HG02981 (cell line): ENCODE measurements around the gene KCNK16.
A peak's percentile ranks its signal among the peaks of the same experiment; 100 is the strongest.
"Not testable (repeated sequence)": the region's sequence is repeated elsewhere in the genome, so short reads cannot be mapped to it uniquely, and the experiment has no call there.

Experiments used
- ATAC-seq: cut with Tn5 transposase; IDR thresholded peaks from one replicate; pipeline ENCODE4 v1.9.1; 2021; ENCODE audit warnings: mild to moderate bottlenecking, moderate library complexity; ENCODE audit not compliant: unreplicated experiment

The KCNK16 gene

GRCh38 chr6:39312912-39313525 is 9.5 kb downstream of the KCNK16 start:
- no peak for ATAC-seq

- no peak for ATAC-seq
Measured at GRCh38 chr6:39310542-39310941, 12.0 kb downstream of the KCNK16 start.

- ATAC-seq: no peak
Measured at GRCh38 chr6:39309942-39310531, 12.5 kb downstream of the KCNK16 start.

- ATAC-seq: no peak
Measured at GRCh38 chr6:39307462-39307861, 15.0 kb downstream of the KCNK16 start.

GRCh38 chr6:39304951-39305350 is 17.6 kb downstream of the KCNK16 start:
- ATAC-seq: no peak

GRCh38 chr6:39303425-39304153 is 18.9 kb downstream of the KCNK16 start:
- ATAC-seq: no peak

- ATAC-seq: peak; percentile 70
Measured at GRCh38 chr6:39302669-39303424, 19.7 kb downstream of the KCNK16 start.

- no peak for ATAC-seq
Measured at GRCh38 chr6:39302011-39302410, 20.5 kb downstream of the KCNK16 start.

GRCh38 chr6:39301606-39302005 is 20.9 kb downstream of the KCNK16 start:
- no peak for ATAC-seq

GRCh38 chr6:39300739-39301138 is 21.8 kb downstream of the KCNK16 start:
- ATAC-seq: no peak

- ATAC-seq: no peak
Measured at GRCh38 chr6:39298061-39298460, 24.4 kb downstream of the KCNK16 start.

- ATAC-seq: no peak
Measured at GRCh38 chr6:39296745-39297640, 25.5 kb downstream of the KCNK16 start.

- no peak for ATAC-seq
Measured at GRCh38 chr6:39295611-39296011, 26.9 kb downstream of the KCNK16 start.

GRCh38 chr6:39294899-39295298 is 27.6 kb downstream of the KCNK16 start:
- no peak for ATAC-seq

GRCh38 chr6:39294133-39294532 is 28.4 kb downstream of the KCNK16 start:
- ATAC-seq: no peak

GRCh38 chr6:39292637-39293036 is 29.9 kb downstream of the KCNK16 start:
- no peak for ATAC-seq

- ATAC-seq: no peak
Measured at GRCh38 chr6:39289490-39289889, 33.0 kb downstream of the KCNK16 start.

GRCh38 chr6:39287601-39288000 is 34.9 kb downstream of the KCNK16 start:
- no peak for ATAC-seq

- not testable (repeated sequence) for ATAC-seq
Measured at GRCh38 chr6:39286596-39286995, 35.9 kb downstream of the KCNK16 start.

- ATAC-seq: no peak
Measured at GRCh38 chr6:39282774-39283173, 39.7 kb downstream of the KCNK16 start.
